VCaP (cell line): Measurements from ENCODE around the gene DEFB128.

Source experiments
- H3K27ac ChIP-seq: fragments of 450-650 bp; 2 replicates; pipeline ENCODE4 v1.5.1; 2017
- CTCF ChIP-seq: fragments of 450-650 bp; conservative IDR thresholded peaks from 2 replicates; pipeline ENCODE4 v1.5.1; 2017; ENCODE audit warnings: mild to moderate bottlenecking, moderate library complexity

The DEFB128 gene

GRCh38 chr20:152131-152530 is 37.4 kb downstream of the DEFB128 start:
- H3K27ac ChIP-seq: no peak overlapping the region
- TF ChIP-seq CTCF: no peak

GRCh38 chr20:145877-146276 is 43.6 kb downstream of the DEFB128 start:
- TF ChIP-seq CTCF: no peak
- no peak overlapping the region for H3K27ac ChIP-seq

GRCh38 chr20:142290-142689 is 47.2 kb downstream of the DEFB128 start, which contains the start of gene DEFB126:
Gene DEFB126 (plus strand): TSS chr20:142590. CDS start chr20:142629, 39 bp downstream.
- TF ChIP-seq CTCF: no peak
- no peak within 1 kb of the TSS for H3K27ac ChIP-seq
